Fibroblast of lung (primary cell): Measurements from ENCODE around the gene CDKN2D. TPM values are rescaled to one million over a fixed set of nuclear protein-coding genes. Genes with fewer than 3 reads are reported as not detected.

Source experiments
- DNase-seq, 2 donors: peaks; one replicate each; pipeline versions ENCODE4 v3.0.0 to v3.0.0-alpha.2; 2010; ENCODE audit warnings: low read depth in 2 of 2
- H2AFZ ChIP-seq: 2 replicates; pipeline ENCODE4 v1.5.1; 2012; ENCODE audit warnings: low read length, control low read depth, inconsistent platforms
- H3K27ac ChIP-seq: 2 replicates; pipeline ENCODE4 v1.5.1; 2011; ENCODE audit warnings: low read length, control low read depth; ENCODE audit not compliant: insufficient read depth
- H3K27me3 ChIP-seq: 2 replicates; pipeline ENCODE4 v1.5.1; 2011; ENCODE audit warnings: mild to moderate bottlenecking, low read length; ENCODE audit not compliant: control insufficient read depth, insufficient read depth
- H3K36me3 ChIP-seq: 2 replicates; pipeline ENCODE4 v1.5.1; 2011; ENCODE audit warnings: low read length; ENCODE audit not compliant: control insufficient read depth, insufficient read depth
- H3K4me1 ChIP-seq: 2 replicates; pipeline ENCODE4 v1.5.1; 2011; ENCODE audit warnings: low read length; ENCODE audit not compliant: control insufficient read depth, insufficient read depth; ENCODE audit errors: extremely low read depth
- H3K4me2 ChIP-seq: 2 replicates; pipeline ENCODE4 v1.5.1; 2011; ENCODE audit warnings: low read length, control low read depth; ENCODE audit not compliant: insufficient read depth; ENCODE audit errors: extremely low read depth
- H3K4me3 ChIP-seq, 4 experiments: fragments of 200-600 bp in 1 of 4; sonication (generic) in 1 of 4; replicated peaks in 1 of 4; 2 replicates each; pipeline ENCODE4 v1.5.1; 2011 to 2016; ENCODE audit warnings: low read length in 4 of 4, low read depth in 3 of 4, mild to moderate bottlenecking in 3 of 4, control low read depth in 2 of 4, inconsistent platforms in 1 of 4, mixed read lengths in 1 of 4; ENCODE audit not compliant: insufficient read depth in 1 of 4; ENCODE audit errors: control extremely low read depth in 1 of 4
- H3K79me2 ChIP-seq: 2 replicates; pipeline ENCODE4 v1.5.1; 2012; ENCODE audit warnings: mild to moderate bottlenecking, low read length, inconsistent platforms; ENCODE audit not compliant: control insufficient read depth, insufficient read depth
- H3K9ac ChIP-seq: 2 replicates; pipeline ENCODE4 v1.5.1; 2011; ENCODE audit warnings: mild to moderate bottlenecking, low read length, control low read depth; ENCODE audit not compliant: insufficient read depth
- H3K9me3 ChIP-seq: 2 replicates; pipeline ENCODE4 v1.5.1; 2012; ENCODE audit warnings: low read depth, low read length; ENCODE audit not compliant: control insufficient read depth, insufficient read depth
- H4K20me1 ChIP-seq: 2 replicates; pipeline ENCODE4 v1.5.1; 2011; ENCODE audit warnings: low read length; ENCODE audit not compliant: control insufficient read depth, insufficient read depth; ENCODE audit errors: extremely low read depth
- EZH2 ChIP-seq: IDR thresholded peaks from 2 replicates; pipeline ENCODE4 v1.5.1; 2012; ENCODE audit warnings: low read length, control low read depth, mild to moderate bottlenecking; ENCODE audit errors: missing control alignments
- polyA plus RNA-seq, 2 donors: library from polyadenylated mRNA; depleted of rRNA in 1 of 2; stranded (reverse) in 1 of 2; unstranded in 1 of 2; fragments of >200 nt; gene quantifications; 2 replicates each; pipeline ENCODE4 v1.2.1, GENCODE V29; 2011 to 2012; ENCODE audit warnings: missing spikeins in 1 of 2
- total RNA-seq: library from RNA; depleted of rRNA; stranded (reverse); fragments of >200 nt; gene quantifications from 2 replicates; pipeline ENCODE4 v1.2.1, GENCODE V29; 2014
- TF ChIP-seq, protein P1 (sequence below), 2 donors: IDR thresholded peaks in 1 of 2; conservative IDR thresholded peaks in 1 of 2; 1 replicate in 1 of 2; 2 replicates in 1 of 2; pipeline ENCODE4 v1.5.1; 2011 to 2012; ENCODE audit warnings: low read length in 2 of 2, control low read depth in 1 of 2, inconsistent platforms in 1 of 2, low read depth in 1 of 2, mild to moderate bottlenecking in 1 of 2

CDKN2D gene
- total and polyA plus RNA-seq, 2 donors (not counting 1 experiment from before 2014, with no cell fraction given): 9.7 to 10.7 TPM

DNA sequence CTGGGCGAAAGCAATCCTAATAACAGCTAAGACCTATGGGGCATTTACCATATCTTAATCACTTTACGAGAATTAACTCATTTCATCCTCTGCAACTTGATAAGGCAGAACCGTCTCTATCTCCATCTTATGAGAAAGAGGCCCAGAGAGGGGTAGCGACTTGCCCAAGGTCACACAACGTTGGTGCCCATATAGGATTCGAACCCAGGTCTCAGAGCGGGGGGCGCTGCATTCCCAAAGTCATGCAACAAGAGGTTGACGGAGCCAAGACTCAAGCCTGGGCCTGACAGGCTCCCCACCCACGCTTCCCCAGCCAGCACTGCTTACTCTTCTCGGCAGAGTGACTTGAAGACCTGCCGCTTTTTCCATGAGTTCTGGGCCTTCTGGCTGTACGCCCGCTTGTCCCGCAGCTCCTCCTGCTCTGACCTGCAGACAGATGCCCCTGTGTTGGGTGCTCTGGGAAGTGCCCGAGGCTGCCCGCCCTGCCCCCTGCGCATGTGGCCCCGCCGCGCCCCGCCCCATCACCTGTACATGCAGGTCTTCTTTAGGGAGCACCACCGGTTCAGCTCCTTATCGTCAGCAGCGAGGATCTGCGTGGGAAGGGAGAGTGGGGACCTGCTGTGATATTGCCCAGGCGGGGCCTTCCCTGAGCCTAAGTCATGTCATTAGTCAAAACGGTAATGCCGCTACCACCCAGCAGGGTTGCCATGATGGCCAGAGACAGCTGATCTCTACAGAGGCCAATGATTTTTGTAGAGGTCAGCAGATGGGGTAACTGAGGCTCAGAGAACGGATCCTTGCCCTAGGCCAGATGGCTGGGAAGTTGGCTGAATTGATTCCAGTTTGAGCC lies 13.8 kb downstream of the CDKN2D start:
- Histone ChIP-seq H3K27me3 (no peaks in the 10 kb centered on the region), H2AFZ (no peak overlapping the region), H3K4me3 (no peak overlapping the region), H3K4me1 (no peaks in the 10 kb centered on the region), H3K9ac (no peak overlapping the region), H3K27ac (no peak overlapping the region), H3K79me2 (no peaks in the 10 kb centered on the region), H3K4me2 (no peak overlapping the region), H4K20me1 (no peaks in the 10 kb centered on the region), H3K9me3 (no peaks in the 10 kb centered on the region), H3K36me3 (peaks cover 46% of the 10 kb centered on the region)
- no peak for DNase-seq
- TF ChIP-seq EZH2: no peak
- TF ChIP-seq, protein P1, sequence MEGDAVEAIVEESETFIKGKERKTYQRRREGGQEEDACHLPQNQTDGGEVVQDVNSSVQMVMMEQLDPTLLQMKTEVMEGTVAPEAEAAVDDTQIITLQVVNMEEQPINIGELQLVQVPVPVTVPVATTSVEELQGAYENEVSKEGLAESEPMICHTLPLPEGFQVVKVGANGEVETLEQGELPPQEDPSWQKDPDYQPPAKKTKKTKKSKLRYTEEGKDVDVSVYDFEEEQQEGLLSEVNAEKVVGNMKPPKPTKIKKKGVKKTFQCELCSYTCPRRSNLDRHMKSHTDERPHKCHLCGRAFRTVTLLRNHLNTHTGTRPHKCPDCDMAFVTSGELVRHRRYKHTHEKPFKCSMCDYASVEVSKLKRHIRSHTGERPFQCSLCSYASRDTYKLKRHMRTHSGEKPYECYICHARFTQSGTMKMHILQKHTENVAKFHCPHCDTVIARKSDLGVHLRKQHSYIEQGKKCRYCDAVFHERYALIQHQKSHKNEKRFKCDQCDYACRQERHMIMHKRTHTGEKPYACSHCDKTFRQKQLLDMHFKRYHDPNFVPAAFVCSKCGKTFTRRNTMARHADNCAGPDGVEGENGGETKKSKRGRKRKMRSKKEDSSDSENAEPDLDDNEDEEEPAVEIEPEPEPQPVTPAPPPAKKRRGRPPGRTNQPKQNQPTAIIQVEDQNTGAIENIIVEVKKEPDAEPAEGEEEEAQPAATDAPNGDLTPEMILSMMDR (conservative IDR thresholded peaks at IDR 0.05 in 1 of 2, IDR thresholded peaks at IDR 0.05 in 1 of 2; ENCODE audit: low read depth in 1 of 2, low read length in 2 of 2): no peak

DNA sequence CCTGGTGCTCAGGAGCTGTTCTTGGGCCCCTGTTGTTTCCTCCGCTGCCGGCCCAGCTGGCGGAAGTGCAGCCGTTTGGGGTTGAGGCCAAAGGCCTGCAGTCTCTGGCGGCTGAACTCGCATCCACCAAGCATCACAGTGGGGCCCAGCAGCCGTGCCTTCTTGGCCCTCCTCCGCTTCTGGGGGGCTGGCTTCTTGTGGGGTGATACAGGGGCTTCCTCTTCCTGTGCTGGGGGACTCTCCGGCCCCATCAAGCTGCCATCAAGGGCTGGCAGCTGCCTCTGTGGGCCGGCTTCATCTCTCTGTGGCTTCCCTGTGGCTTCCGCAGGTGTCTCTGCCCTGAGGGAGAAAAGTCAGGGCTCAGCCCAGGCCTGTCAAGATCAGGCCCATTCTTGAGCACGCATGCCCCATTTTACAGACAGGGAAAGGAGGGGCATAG lies 14.8 kb downstream of the CDKN2D start:
- H3K4me2 ChIP-seq: no peak overlapping the region

DNA sequence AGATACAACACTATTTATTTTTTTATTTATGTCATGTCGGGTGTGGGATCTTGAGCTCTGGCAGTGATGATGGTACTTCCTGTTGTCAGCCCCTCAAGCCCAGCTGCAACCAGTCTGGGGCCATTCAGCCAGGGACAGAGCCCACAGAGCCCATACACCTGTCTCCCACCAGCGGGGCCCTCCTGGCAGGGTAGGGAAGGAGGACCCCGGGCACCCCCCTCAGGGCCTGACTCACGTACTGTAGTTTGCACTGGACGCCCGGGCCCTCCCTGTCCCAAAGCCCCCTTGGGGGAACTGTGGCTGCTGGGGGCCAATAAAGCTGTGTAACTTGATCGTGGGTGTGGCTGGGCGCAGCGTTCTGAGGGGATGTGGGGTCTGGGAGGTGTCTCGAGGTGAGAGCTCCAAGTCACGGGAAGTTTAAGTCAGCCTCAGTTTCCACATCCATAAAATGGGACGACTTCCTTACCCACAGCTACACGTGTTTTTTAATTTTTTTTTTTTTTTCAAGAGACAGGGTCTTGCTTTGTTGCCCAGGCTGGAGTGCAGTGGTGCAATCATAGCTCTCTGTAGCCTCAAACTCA lies 15.6 kb downstream of the CDKN2D start:
- DNase-seq: no peak
- Histone ChIP-seq H3K27me3 (no peaks in the 10 kb centered on the region), H3K4me1 (no peaks in the 10 kb centered on the region), H3K4me3 (no peak overlapping the region), H3K79me2 (no peaks in the 10 kb centered on the region), H2AFZ (no peak overlapping the region), H3K9me3 (no peaks in the 10 kb centered on the region), H4K20me1 (no peaks in the 10 kb centered on the region), H3K9ac (no peak overlapping the region), H3K36me3 (peaks cover 40% of the 10 kb centered on the region), H3K27ac (no peak overlapping the region), H3K4me2 (no peak overlapping the region)
- TF ChIP-seq, protein P1 (conservative IDR thresholded peaks at IDR 0.05 in 1 of 2, IDR thresholded peaks at IDR 0.05 in 1 of 2; ENCODE audit: low read depth in 1 of 2, low read length in 2 of 2): no peak
- no peak for TF ChIP-seq EZH2

More for the DNA sequence above, 14.8 kb downstream of the CDKN2D start:
- H3K9ac ChIP-seq: no peak overlapping the region
- no peaks in the 10 kb centered on the region for H3K27me3 ChIP-seq
- H3K4me1 ChIP-seq: no peaks in the 10 kb centered on the region
- H3K9me3 ChIP-seq: no peaks in the 10 kb centered on the region
- H3K79me2 ChIP-seq: no peaks in the 10 kb centered on the region
- no peak overlapping the region for H3K4me3 ChIP-seq
- no peak overlapping the region for H3K27ac ChIP-seq
- no peak overlapping the region for H2AFZ ChIP-seq
- no peaks in the 10 kb centered on the region for H4K20me1 ChIP-seq
- no peak for TF ChIP-seq EZH2
- TF ChIP-seq, protein P1 (conservative IDR thresholded peaks at IDR 0.05 in 1 of 2, IDR thresholded peaks at IDR 0.05 in 1 of 2; ENCODE audit: low read depth in 1 of 2, low read length in 2 of 2): no peak
- DNase-seq: no peak
- peaks cover 39% of the 10 kb centered on the region for H3K36me3 ChIP-seq
